Posterior cingulate gyrus (tissue), 11 donors: Measurements from ENCODE around the gene NPY5R.

Experiments
- DNase-seq, 10 donors: peaks; one replicate each; pipeline versions ENCODE4 v3.0.0 to v3.0.0-alpha.2; 2020 to 2021; ENCODE audit warnings: mixed read lengths in 3 of 10
- intact Hi-C: fragments of 100-400 bp; cut with DNase I; formaldehyde crosslinking; loops from one replicate; pipeline ENCODE4 v1.15.1; 2023

The NPY5R gene

GRCh38 chr4:163382178-163382869, 38.6 kb downstream of the NPY5R start:
- intact Hi-C loops, result no loop called here

DNA sequence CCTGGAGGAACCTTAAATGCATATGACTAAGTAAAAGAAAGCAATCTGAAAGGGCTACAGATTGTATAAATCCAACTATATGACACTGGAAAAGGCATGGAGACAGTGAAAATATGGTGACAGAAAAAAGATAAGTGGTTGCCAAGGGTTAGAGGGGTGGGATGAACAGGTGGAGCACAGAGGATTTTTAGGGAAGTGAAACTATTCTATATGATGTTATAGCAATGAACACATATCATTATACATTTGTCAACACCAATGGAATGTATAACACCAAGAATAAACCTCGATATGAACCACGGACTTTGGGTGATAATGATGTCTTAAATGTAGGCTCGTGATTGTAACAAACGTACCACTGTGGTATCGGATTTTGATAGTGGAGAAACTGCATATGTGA, 40.7 kb downstream of the NPY5R start:
- no peak for DNase-seq
- intact Hi-C loops, result no loop called here

More at GRCh38 chr4:163382178-163382869, 38.6 kb downstream of the NPY5R start:
- DNase-seq, result no peak

DNA sequence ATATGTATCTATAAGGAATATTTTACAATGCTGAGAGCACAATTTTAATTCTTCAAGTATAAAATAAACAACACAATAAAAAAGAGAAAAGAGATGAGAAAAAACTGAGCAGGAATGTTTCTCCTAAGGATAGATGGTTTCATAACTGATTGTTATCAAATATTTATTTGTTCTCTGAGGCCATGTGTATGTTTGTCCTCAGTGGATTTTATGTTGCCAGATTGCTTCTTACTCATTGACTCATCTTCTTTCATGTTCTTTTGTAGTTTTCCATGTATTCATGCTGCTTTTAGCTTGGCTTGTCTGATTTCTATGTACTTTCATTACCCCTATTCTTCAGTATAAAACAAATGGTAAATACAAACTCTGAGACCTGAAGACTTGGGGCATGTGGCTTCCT, 41.2 kb downstream of the NPY5R start:
- intact Hi-C loops, result no loop called here
- no peak for DNase-seq

GRCh38 chr4:163385466-163385865, 41.8 kb downstream of the NPY5R start:
- intact Hi-C loops, result no loop called here
- DNase-seq, result no peak

DNA sequence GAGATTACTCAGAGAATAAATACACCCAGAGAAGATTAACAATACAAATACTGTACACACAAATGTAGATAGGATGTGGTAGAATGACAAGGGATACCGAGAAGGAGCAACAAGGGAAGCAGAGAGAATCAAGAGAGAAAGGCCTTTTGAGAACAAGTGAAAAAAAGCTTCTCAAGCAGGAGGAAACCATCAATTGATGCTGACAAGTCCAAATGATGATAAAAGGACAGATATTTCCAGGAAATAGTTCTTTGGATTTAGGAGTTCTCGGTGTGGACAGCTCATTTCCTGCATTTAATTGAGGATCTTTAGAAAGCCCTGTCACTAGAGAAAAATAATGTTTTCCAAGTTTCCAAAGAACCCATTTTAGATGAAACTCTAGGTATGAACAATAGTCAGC, 48.1 kb downstream of the NPY5R start:
- no peak for DNase-seq
- intact Hi-C loops, result no loop called here

DNA sequence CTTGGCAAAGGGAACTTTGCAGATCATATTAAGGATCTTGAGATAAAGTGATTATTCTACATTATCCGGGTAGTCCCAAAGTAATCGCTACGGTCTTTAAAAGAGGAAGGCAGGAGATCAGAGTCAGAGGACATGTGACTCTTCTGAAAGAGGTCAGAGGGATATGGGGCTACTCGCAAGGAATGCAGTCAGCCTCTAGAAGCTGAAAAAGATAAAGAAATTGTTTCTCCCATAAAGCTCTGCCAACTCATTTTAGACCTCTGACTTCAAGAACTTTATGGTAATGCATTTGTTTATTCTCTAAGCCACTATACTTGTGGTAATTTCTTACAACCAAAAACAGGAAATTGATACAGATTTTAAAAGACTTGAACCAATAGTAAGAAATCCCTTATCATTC, 48.6 kb downstream of the NPY5R start:
- no peak for DNase-seq
- intact Hi-C loops, result no loop called here

DNA sequence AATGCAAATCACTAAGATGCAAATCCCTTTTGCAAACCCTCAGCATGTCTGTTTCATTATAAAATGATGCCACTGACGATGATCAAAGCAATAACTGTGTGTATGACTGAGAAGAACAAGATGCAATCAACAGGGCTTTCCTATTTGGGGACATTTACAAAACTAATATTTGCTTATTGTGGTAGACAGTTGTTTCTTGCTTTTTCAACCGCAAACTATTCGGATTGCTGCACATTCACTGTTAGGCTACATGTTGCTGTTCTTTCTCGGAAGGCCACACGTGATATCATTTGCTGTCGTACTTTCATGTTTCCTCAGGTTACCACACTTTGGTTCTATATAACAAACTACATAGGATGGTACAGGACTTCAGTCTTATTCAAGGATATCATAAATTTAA, 49.8 kb downstream of the NPY5R start:
- intact Hi-C loops, result no loop called here
- DNase-seq, result no peak

DNA sequence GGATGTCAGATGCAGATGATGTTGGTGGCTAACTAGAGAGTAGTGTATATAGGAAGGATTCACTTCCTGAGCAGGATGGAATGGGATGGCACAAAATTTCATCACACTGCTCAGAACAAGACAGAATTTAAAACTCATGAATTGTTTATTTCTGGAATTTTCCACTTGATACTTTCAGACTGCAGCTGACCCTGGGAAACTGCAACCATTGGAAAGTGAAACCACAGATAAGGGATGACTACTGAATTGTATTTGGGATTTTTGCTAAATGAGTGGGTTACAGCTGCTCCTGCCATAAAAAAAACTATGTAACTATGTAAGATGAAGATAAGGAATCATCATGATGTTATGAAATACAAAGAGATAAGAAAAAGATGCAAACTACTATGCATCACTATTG, 51.4 kb downstream of the NPY5R start:
- DNase-seq, result no peak
- intact Hi-C loops, result no loop called here

GRCh38 chr4:163395758-163396157, 52.1 kb downstream of the NPY5R start:
- intact Hi-C loops, result no loop called here
- DNase-seq, result no peak

- intact Hi-C loops, result no loop called here
- no peak for DNase-seq
Measured at GRCh38 chr4:163398238-163398637, 54.5 kb downstream of the NPY5R start.

DNA sequence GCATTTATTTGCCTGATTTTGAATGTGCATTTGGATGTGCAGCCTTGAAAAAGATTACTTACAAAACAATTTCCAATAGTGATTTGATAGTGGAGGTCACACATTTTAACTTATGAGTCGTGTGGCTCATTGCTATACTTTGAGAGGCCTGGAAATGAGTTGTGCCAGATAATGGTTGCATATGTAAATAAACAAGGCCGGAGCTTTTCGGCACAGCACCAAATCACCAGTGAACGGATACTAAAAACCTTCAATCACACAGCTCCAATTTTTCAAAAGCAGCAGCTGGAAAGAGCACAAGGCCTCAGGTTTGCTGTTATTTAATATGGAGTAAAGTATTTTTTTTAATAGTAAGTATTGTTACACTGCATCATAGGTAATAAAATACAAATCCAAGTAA, 57.2 kb downstream of the NPY5R start:
- intact Hi-C loops, result no loop called here
- DNase-seq, result no peak
